PC-9 (cell line): ENCODE measurements around the gene STX8. TPM values are rescaled to one million over a fixed set of nuclear protein-coding genes. Genes with fewer than 3 reads are reported as not detected.

Source experiments
- BruUV-seq: library from RNA; stranded (reverse); fragments of 400-500 nt; replicated peaks from 2 replicates; lab custom pipeline; 2021; lab: Mats Ljungman, UMichigan
- CTCF ChIA-PET: fragments of 300-600 bp; sonication (Branson Sonifier 250); formaldehyde crosslinking; loops from one replicate; lab custom pipeline; 2022; ENCODE audit warnings: antibody characterized with exemption; lab: Charles Lee
- POLR2A ChIA-PET: fragments of 300-600 bp; sonication (Branson Sonifier 250); formaldehyde crosslinking; loops from one replicate; lab custom pipeline; 2022; ENCODE audit warnings: antibody characterized with exemption; ENCODE audit not compliant: unreplicated experiment; lab: Charles Lee
- DNase-seq, 2 experiments: peaks; one replicate each; pipeline versions ENCODE4 v3.0.0 to v3.0.0-alpha.2; 2015 to 2022; ENCODE audit warnings: mixed read lengths in 1 of 2
- H2AFZ ChIP-seq: fragments of 200-600 bp; sonication (generic); 2 replicates; pipeline ENCODE4 v1.8.1; 2017; ENCODE audit warnings: antibody characterized with exemption
- H3F3A ChIP-seq: fragments of 200-600 bp; sonication (generic); 2 replicates; pipeline ENCODE4 v1.8.1; 2017; ENCODE audit warnings: antibody characterized with exemption, mild to moderate bottlenecking, low read depth; ENCODE audit not compliant: insufficient read depth
- H3K27ac ChIP-seq: fragments of 200-600 bp; sonication (generic); 2 replicates; pipeline ENCODE4 v1.6.1; 2016; ENCODE audit warnings: mixed run types
- H3K27me3 ChIP-seq: fragments of 200-600 bp; sonication (generic); 2 replicates; pipeline ENCODE4 v1.6.1; 2016; ENCODE audit warnings: low read depth, mixed run types; ENCODE audit not compliant: insufficient read depth
- H3K36me3 ChIP-seq: fragments of 200-600 bp; sonication (generic); 2 replicates; pipeline ENCODE4 v1.6.1; 2016; ENCODE audit warnings: low read depth, mixed run types
- H3K4me1 ChIP-seq: fragments of 200-600 bp; sonication (generic); replicated peaks from 2 replicates; pipeline ENCODE4 v1.6.1; 2016; ENCODE audit warnings: mixed run types; ENCODE audit not compliant: insufficient read depth
- H3K4me2 ChIP-seq: fragments of 200-600 bp; sonication (generic); 2 replicates; pipeline ENCODE4 v1.6.1; 2017; ENCODE audit warnings: mixed run types
- H3K4me3 ChIP-seq: fragments of 200-600 bp; sonication (generic); 2 replicates; pipeline ENCODE4 v1.6.1; 2016; ENCODE audit warnings: mixed run types
- H3K79me2 ChIP-seq: fragments of 200-600 bp; sonication (generic); 2 replicates; pipeline ENCODE4 v1.6.1; 2017; ENCODE audit warnings: low read depth, mixed run types
- H3K9me2 ChIP-seq: fragments of 200-600 bp; sonication (generic); 2 replicates; pipeline ENCODE4 v1.8.1; 2017; ENCODE audit warnings: mild to moderate bottlenecking; ENCODE audit not compliant: insufficient read depth
- H3K9me3 ChIP-seq: fragments of 200-600 bp; sonication (generic); 2 replicates; pipeline ENCODE4 v1.8.1; 2016; ENCODE audit warnings: low read depth; ENCODE audit not compliant: insufficient read depth
- H4K20me1 ChIP-seq: fragments of 200-600 bp; sonication (generic); 2 replicates; pipeline ENCODE4 v1.8.1; 2017; ENCODE audit not compliant: insufficient read depth
- EZH2 ChIP-seq: fragments of 200-600 bp; sonication (generic); IDR thresholded peaks from 2 replicates; pipeline ENCODE4 v1.8.0; 2017; ENCODE audit warnings: antibody characterized with exemption, low read depth
- intact Hi-C: fragments of 100-400 bp; cut with micrococcal nuclease; formaldehyde crosslinking; loops from one replicate; pipeline ENCODE4 v1.10.0; 2022; ENCODE audit not compliant: unreplicated experiment
- total RNA-seq: library from RNA; stranded (reverse); gene quantifications from 2 replicates; pipeline ENCODE4 v1.2.3, GENCODE V29; 2021
- TF ChIP-seq, protein P1 (sequence below): fragments of 200-600 bp; sonication (generic); conservative IDR thresholded peaks from 2 replicates; pipeline ENCODE4 v1.6.1; 2017; ENCODE audit warnings: mixed run types, antibody characterized with exemption, mild to moderate bottlenecking, moderate library complexity

STX8 gene
- total RNA-seq, 1 experiment from 2014 or later = 60.6 TPM

DNA sequence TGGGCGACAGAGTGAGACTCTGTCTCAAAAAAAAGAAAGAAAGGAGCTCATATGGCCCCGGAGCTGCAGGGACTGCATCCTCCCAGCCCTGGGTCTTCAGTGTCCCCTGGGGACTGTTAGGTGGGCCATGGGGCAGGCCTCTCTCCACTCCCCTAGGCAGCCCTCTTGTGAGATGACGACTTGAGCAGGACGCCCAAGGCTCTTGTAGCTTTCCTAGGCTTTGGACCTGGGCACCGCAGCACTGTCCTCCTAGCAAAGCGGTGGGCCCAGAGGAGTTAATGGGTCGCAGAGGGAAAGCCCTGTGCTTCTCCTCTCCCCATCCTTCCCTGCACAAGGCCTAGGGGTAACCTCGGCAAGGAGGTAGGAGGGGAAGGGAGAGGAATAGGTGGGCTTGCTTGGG lies 352.1 kb downstream of the STX8 start:
- H3K4me1 ChIP-seq = no peaks in the 10 kb centered on the region
- no peak for DNase-seq
- no peaks in the 10 kb centered on the region for H3K9me2 ChIP-seq
- H3K79me2 ChIP-seq = no peaks in the 10 kb centered on the region
- no peak overlapping the region for H3K27ac ChIP-seq
- intact Hi-C loops = no loop called here
- no peaks in the 10 kb centered on the region for H3K27me3 ChIP-seq
- no peak for TF ChIP-seq EZH2
- TF ChIP-seq, protein P1, sequence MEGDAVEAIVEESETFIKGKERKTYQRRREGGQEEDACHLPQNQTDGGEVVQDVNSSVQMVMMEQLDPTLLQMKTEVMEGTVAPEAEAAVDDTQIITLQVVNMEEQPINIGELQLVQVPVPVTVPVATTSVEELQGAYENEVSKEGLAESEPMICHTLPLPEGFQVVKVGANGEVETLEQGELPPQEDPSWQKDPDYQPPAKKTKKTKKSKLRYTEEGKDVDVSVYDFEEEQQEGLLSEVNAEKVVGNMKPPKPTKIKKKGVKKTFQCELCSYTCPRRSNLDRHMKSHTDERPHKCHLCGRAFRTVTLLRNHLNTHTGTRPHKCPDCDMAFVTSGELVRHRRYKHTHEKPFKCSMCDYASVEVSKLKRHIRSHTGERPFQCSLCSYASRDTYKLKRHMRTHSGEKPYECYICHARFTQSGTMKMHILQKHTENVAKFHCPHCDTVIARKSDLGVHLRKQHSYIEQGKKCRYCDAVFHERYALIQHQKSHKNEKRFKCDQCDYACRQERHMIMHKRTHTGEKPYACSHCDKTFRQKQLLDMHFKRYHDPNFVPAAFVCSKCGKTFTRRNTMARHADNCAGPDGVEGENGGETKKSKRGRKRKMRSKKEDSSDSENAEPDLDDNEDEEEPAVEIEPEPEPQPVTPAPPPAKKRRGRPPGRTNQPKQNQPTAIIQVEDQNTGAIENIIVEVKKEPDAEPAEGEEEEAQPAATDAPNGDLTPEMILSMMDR = no peak
- no peak overlapping the region for H3K4me3 ChIP-seq
- H2AFZ ChIP-seq = no peak overlapping the region
- H3K36me3 ChIP-seq = no peaks in the 10 kb centered on the region
- ChIA-PET POLR2A (no interaction called here), CTCF (no interaction called here)
- no peaks in the 10 kb centered on the region for H4K20me1 ChIP-seq
- H3F3A ChIP-seq = no peaks in the 10 kb centered on the region
- H3K4me2 ChIP-seq = no peak overlapping the region
- no TSS peak for BruUV-seq
- H3K9me3 ChIP-seq = no peaks in the 10 kb centered on the region

DNA sequence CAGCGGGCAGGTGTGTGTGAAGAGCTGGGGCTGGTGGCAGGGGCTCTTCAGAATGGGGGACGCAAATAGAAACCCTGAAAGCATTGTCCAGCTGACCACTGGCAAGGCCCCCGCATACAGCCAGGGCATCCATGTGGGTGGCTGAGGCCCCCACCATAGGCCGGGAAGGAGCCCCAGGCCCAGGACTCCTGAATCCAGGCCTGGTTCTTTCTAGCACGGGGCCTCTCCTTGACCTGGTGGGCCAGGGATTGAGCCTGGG lies 353.8 kb downstream of the STX8 start:
- H3K4me1 ChIP-seq = peaks cover 10% of the 10 kb centered on the region
- H3K9me3 ChIP-seq = no peaks in the 10 kb centered on the region
- no peak overlapping the region for H3K4me2 ChIP-seq
- TF ChIP-seq EZH2 = no peak
- TF ChIP-seq, protein P1 = no peak
- H3K4me3 ChIP-seq = no peak overlapping the region
- ChIA-PET POLR2A (no interaction called here), CTCF (no interaction called here)
- no peaks in the 10 kb centered on the region for H3K9me2 ChIP-seq
- DNase-seq = no peak
- H3K36me3 ChIP-seq = no peaks in the 10 kb centered on the region
- H2AFZ ChIP-seq = no peak overlapping the region
- no peaks in the 10 kb centered on the region for H3K27me3 ChIP-seq
- H4K20me1 ChIP-seq = no peaks in the 10 kb centered on the region
- intact Hi-C loops = no loop called here
- no TSS peak for BruUV-seq
- no peaks in the 10 kb centered on the region for H3K79me2 ChIP-seq
- no peak overlapping the region for H3K27ac ChIP-seq
- H3F3A ChIP-seq = no peaks in the 10 kb centered on the region

DNA sequence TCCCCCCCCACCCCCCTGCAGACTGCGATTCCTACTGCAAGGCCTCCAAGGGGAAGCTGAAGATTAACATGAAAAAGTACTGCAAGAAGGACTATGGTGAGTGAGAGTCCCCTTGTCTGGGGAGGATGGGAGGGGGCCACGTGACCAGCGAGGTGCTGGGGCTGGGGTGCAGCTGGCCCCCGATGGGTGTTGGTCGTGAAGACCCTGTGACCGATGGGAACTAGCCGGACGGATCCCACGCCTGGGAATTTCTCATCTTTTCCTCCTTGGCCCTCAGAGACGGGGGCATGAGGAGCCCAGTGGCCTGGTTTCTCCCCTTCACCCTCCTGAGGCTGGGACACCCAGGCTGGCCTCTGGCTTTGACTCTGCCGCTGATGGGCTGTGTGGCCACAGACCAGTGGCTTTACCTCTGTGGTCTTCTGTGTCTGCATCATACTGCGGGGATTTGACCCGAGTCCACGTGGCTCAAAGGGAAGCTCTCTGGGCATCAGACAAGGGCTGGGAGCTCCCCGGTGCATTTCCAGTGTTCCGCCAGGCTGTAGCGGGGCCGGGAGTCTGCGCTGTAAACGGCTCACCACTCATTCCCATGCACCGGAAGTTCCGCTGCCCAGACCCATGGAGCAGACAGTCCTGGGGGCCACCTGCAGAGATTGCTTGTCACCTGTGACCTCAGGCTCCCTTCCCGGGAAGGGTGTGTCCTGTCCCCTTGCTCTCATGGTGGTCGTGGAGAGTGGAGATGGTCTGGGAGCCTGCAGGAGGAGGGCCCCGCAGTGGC lies 354.3 kb downstream of the STX8 start:
- no peak for TF ChIP-seq EZH2
- TF ChIP-seq, protein P1 = no peak
- H2AFZ ChIP-seq = no peak overlapping the region
- H3K27me3 ChIP-seq = no peaks in the 10 kb centered on the region
- no TSS peak for BruUV-seq
- H3K4me1 ChIP-seq = peaks cover 11% of the 10 kb centered on the region
- intact Hi-C loops = no loop called here
- H3K27ac ChIP-seq = no peak overlapping the region
- no peak overlapping the region for H3K4me2 ChIP-seq
- H3K36me3 ChIP-seq = no peaks in the 10 kb centered on the region
- no peaks in the 10 kb centered on the region for H3K9me2 ChIP-seq
- no peaks in the 10 kb centered on the region for H3K79me2 ChIP-seq
- H3K9me3 ChIP-seq = no peaks in the 10 kb centered on the region
- CTCF ChIA-PET = no interaction called here
- POLR2A ChIA-PET = no interaction called here
- H3K4me3 ChIP-seq = no peak overlapping the region
- no peak for DNase-seq
- no peaks in the 10 kb centered on the region for H4K20me1 ChIP-seq
- H3F3A ChIP-seq = no peaks in the 10 kb centered on the region
